Measurements from ENCODE around the gene OR2Z1. TPM values are rescaled to one million over a fixed set of nuclear protein-coding genes. Genes with fewer than 3 reads are reported as not detected.
"Not testable (repeated sequence)": the region's sequence is repeated elsewhere in the genome, so short reads cannot be mapped to it uniquely, and the experiment has no call there.

Gene OR2Z1
- total RNA-seq, 1 donor from 2014 or later = not detected

GRCh38 chr19:8699908-8700307 lies 21.5 kb upstream of the OR2Z1 start:
- intact Hi-C loops (cut with DNase I) = no loop called here
- no peak for DNase-seq (ENCODE audit: low spot score)

GRCh38 chr19:8700956-8701355 lies 20.5 kb upstream of the OR2Z1 start:
- no peak for DNase-seq (ENCODE audit: low spot score)
- intact Hi-C loops (cut with DNase I) = no loop called here

GRCh38 chr19:8702350-8702749 lies 19.1 kb upstream of the OR2Z1 start:
- intact Hi-C loops (cut with DNase I) = no loop called here
- DNase-seq (ENCODE audit: low spot score) = no peak

- no peak for DNase-seq (ENCODE audit: low spot score)
- intact Hi-C loops (cut with DNase I) = no loop called here
Measured at GRCh38 chr19:8703223-8703622, 18.2 kb upstream of the OR2Z1 start.

GRCh38 chr19:8705304-8705703 lies 16.1 kb upstream of the OR2Z1 start:
- DNase-seq (ENCODE audit: low spot score) = not testable (repeated sequence)

GRCh38 chr19:8705742-8706141 lies 15.7 kb upstream of the OR2Z1 start:
- DNase-seq (ENCODE audit: low spot score) = no peak
- intact Hi-C loops (cut with DNase I) = no loop called here

More at GRCh38 chr19:8705304-8705703, 16.1 kb upstream of the OR2Z1 start:
- intact Hi-C loops (cut with DNase I) = not testable (repeated sequence)

- DNase-seq (ENCODE audit: low spot score); intact Hi-C loops (cut with DNase I): not testable (repeated sequence)
Measured at GRCh38 chr19:8710337-8710736, 11.1 kb upstream of the OR2Z1 start.

GRCh38 chr19:8722032-8722431 lies 598 bp downstream of the OR2Z1 start:
- no peak for DNase-seq (ENCODE audit: low spot score)
- intact Hi-C loops (cut with DNase I) = no loop called here

GRCh38 chr19:8724276-8724675 lies 2.8 kb downstream of the OR2Z1 start:
- intact Hi-C loops (cut with DNase I) = no loop called here
- DNase-seq (ENCODE audit: low spot score) = no peak

GRCh38 chr19:8731428-8732169 lies 10.2 kb downstream of the OR2Z1 start:
- intact Hi-C loops (cut with DNase I) = no loop called here
- DNase-seq (ENCODE audit: low spot score) = no peak

GRCh38 chr19:8738377-8738776 lies 16.9 kb downstream of the OR2Z1 start:
- intact Hi-C loops (cut with DNase I) = no loop called here
- no peak for DNase-seq (ENCODE audit: low spot score)

- DNase-seq (ENCODE audit: low spot score); intact Hi-C loops (cut with DNase I): not testable (repeated sequence)
Measured at GRCh38 chr19:8739291-8740065, 18.0 kb downstream of the OR2Z1 start.

GRCh38 chr19:8767257-8767656 lies 45.8 kb downstream of the OR2Z1 start:
- intact Hi-C loops (cut with DNase I); DNase-seq (ENCODE audit: low spot score): not testable (repeated sequence)

GRCh38 chr19:8769265-8769664 lies 47.8 kb downstream of the OR2Z1 start:
- DNase-seq (ENCODE audit: low spot score); intact Hi-C loops (cut with DNase I): not testable (repeated sequence)

- DNase-seq (ENCODE audit: low spot score); intact Hi-C loops (cut with DNase I): not testable (repeated sequence)
Measured at GRCh38 chr19:8773587-8773986, 52.2 kb downstream of the OR2Z1 start.

Other genes starting within 250 kb of the OR2Z1 start
- 0.62 TPM for gene PRAM1, start 219.0 kb upstream of the OR2Z1 start, total RNA-seq
- gene ZNF414, start 207.5 kb upstream of the OR2Z1 start, total RNA-seq = 20.2 TPM
- 9.0 TPM for gene MYO1F, start 144.2 kb upstream of the OR2Z1 start, total RNA-seq
- gene ADAMTS10, start 110.9 kb upstream of the OR2Z1 start, total RNA-seq = 15.0 TPM
- not detected for gene NFILZ, start 91.0 kb upstream of the OR2Z1 start, total RNA-seq
- not detected for gene ACTL9, start 22.8 kb upstream of the OR2Z1 start, total RNA-seq
- 11.7 TPM for gene ZNF558, start 110.7 kb downstream of the OR2Z1 start, total RNA-seq
- gene MBD3L1, start 110.7 kb downstream of the OR2Z1 start, total RNA-seq = not detected

Measured in cardiac septum (tissue), 1 donor.